ENCODE results near the gene PCA3.
"Not testable (repeated sequence)": the region's sequence is repeated elsewhere in the genome, so short reads cannot be mapped to it uniquely, and the experiment has no call there.

Gene PCA3

GRCh38 chr9:76733096-76733495, 31.1 kb upstream of the PCA3 start:
- TF ChIP-seq CTCF (IDR thresholded peaks at IDR 0.05; ENCODE audit: insufficient read depth, low read length, missing control alignments) = no peak
- no peak overlapping the region for H3K4me3 ChIP-seq (ENCODE audit: low read depth, low read length)
- ChIA-PET POLR2A (no interaction called here), CTCF (no interaction called here)
- no peak for DNase-seq (ENCODE audit: low read depth, low spot score)

- TF ChIP-seq CTCF (IDR thresholded peaks at IDR 0.05; ENCODE audit: insufficient read depth, low read length, missing control alignments) = no peak
- POLR2A ChIA-PET = no interaction called here
- DNase-seq (ENCODE audit: low read depth, low spot score) = no peak
- CTCF ChIA-PET = no interaction called here
- H3K4me3 ChIP-seq (ENCODE audit: low read depth, low read length) = no peak overlapping the region
Observed at GRCh38 chr9:76734716-76735115, 29.5 kb upstream of the PCA3 start.

GRCh38 chr9:76737154-76737902, 26.9 kb upstream of the PCA3 start:
- CTCF ChIA-PET = no interaction called here
- no peak for TF ChIP-seq CTCF (IDR thresholded peaks at IDR 0.05; ENCODE audit: insufficient read depth, low read length, missing control alignments)
- POLR2A ChIA-PET = no interaction called here
- no peak overlapping the region for H3K4me3 ChIP-seq (ENCODE audit: low read depth, low read length)
- DNase-seq (ENCODE audit: low read depth, low spot score) = no peak

- no peak overlapping the region for H3K4me3 ChIP-seq (ENCODE audit: low read depth, low read length)
- ChIA-PET CTCF (no interaction called here), POLR2A (no interaction called here)
- TF ChIP-seq CTCF (IDR thresholded peaks at IDR 0.05; ENCODE audit: insufficient read depth, low read length, missing control alignments) = no peak
- no peak for DNase-seq (ENCODE audit: low read depth, low spot score)
Observed at GRCh38 chr9:76738402-76738801, 25.8 kb upstream of the PCA3 start.

- H3K4me3 ChIP-seq (ENCODE audit: low read depth, low read length) = no peak overlapping the region
- no peak for TF ChIP-seq CTCF (IDR thresholded peaks at IDR 0.05; ENCODE audit: insufficient read depth, low read length, missing control alignments)
- POLR2A ChIA-PET = no interaction called here
- CTCF ChIA-PET = interaction anchor here (0.9 kb wide), 1 partner anchor 11 kb away, joined by 3 read pairs; no protein-coding TSS in a partner anchor
- no peak for DNase-seq (ENCODE audit: low read depth, low spot score)
Observed at GRCh38 chr9:76741524-76741923, 22.7 kb upstream of the PCA3 start.

GRCh38 chr9:76742890-76743289, 21.3 kb upstream of the PCA3 start:
- DNase-seq (ENCODE audit: low read depth, low spot score); CTCF ChIA-PET; POLR2A ChIA-PET: not testable (repeated sequence)

GRCh38 chr9:76743931-76744330, 20.3 kb upstream of the PCA3 start:
- CTCF ChIA-PET = interaction anchor here (0.9 kb wide), 1 partner anchor 72 kb away, joined by 3 read pairs; no protein-coding TSS in a partner anchor
- POLR2A ChIA-PET = no interaction called here
- no peak for TF ChIP-seq CTCF (IDR thresholded peaks at IDR 0.05; ENCODE audit: insufficient read depth, low read length, missing control alignments)
- no peak for DNase-seq (ENCODE audit: low read depth, low spot score)
- H3K4me3 ChIP-seq (ENCODE audit: low read depth, low read length) = no peak overlapping the region

More at GRCh38 chr9:76742890-76743289, 21.3 kb upstream of the PCA3 start:
- H3K4me3 ChIP-seq (ENCODE audit: low read depth, low read length) = not testable (repeated sequence)

Data from AG04449 (cell line).